HG02885 (cell line): ENCODE measurements around the gene POGZ.

Source experiments
- ATAC-seq: cut with Tn5 transposase; IDR thresholded peaks from one replicate; pipeline ENCODE4 v1.9.1; 2021; ENCODE audit warnings: mild to moderate bottlenecking; ENCODE audit not compliant: unreplicated experiment, poor library complexity

POGZ gene

DNA sequence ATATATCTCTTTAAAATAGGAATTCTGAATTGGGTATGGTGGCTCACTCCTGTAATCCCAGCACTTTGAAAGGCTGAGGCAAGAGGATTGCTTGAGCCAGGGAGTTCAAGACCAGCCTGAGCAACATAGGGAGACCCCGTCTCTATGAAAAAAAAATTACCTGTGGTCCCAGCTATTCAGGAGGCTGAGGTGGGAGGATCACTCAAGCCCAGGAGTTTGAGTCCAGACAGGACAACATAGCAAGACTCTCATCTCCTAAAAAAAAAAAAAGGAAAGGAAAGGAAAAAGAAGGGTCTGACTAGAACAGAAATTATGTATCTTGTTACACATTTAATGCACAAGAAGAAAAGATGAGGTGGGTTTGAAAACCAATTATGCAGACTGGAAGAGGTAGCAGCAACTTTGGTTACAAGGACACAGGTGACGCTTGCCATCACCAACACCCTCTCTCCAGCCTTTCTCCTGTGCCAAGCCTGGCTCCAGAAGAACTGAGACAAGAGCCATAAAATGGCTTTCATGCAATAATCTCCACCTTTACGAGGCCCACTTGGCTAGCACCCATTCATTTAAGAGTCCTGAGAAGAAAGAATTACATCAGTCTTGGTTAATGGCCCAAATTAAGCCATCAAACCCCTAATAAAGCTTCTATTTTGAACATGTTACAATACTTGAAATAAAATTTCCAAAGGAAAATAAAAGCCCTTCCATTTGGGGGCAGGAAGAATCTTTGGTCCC is 82.0 kb downstream of the POGZ start:
- ATAC-seq, result no peak

DNA sequence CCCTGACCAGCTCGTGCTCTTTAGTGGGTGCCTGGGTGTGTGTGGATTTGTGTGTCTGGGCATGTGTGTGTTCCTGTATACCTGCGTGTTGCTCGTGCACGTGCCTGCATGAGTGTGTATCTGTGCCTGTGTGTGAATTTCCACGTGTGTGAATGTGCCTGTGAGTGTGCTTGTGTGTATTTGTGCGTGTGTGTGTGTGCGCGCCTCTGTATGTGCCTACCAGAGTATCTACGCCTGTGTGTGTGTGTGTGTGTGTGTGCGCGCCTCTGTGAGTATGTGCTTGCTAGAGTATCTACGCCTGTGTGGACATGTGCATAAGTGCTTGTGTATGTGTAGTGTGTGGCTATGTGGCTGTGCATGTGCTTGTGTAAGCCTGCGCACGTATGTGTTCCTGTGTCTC is 86.1 kb downstream of the POGZ start:
- no peak for ATAC-seq

DNA sequence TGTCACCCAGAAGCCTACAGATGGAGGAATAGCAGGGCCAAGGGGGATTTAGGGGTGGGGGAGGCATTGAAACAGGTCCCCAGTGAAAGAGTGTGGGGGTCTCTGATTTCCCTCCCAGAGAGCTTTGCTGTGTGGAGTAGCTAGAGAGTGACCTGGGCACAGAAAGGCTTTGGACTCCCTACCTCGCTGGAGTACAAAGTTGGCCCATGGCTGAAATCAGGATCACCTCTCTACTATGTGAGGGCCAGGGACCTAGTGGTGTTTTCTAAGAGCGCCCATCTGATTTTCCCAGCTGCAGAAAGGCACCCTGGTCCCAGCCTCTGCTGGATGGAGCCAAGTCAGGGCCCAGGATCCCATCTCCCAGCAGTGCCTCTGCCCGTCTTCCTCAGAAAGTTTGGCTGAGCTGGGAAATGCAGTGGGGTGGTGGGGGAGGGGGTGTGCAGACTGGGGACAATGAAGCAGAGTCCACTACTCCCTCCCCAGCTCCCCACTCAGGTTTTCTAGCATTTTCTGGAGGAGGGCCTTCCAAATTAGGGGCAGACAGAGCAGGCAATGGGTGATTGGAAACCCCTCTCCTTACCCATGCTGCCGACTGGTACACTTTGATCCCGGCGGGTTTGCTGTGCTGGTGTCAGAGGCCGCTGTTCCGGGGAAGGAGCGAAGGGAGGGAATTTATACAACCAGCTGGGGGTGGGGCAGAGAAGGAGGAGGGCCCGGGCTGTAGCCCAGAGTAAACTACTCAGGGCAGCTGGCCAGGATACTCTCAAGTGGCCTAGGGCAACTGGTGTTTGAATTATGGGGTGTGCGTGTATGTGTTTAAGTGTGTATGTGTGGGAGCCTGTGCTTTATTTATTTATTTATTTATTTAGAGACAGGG is 87.0 kb downstream of the POGZ start, which contains the start of gene SELENBP1:
SELENBP1 (minus strand) TSS at position 648 of the 877 bp plus-strand sequence; CDS start at position 584, 64 bp downstream.
- ATAC-seq, result no peak

DNA sequence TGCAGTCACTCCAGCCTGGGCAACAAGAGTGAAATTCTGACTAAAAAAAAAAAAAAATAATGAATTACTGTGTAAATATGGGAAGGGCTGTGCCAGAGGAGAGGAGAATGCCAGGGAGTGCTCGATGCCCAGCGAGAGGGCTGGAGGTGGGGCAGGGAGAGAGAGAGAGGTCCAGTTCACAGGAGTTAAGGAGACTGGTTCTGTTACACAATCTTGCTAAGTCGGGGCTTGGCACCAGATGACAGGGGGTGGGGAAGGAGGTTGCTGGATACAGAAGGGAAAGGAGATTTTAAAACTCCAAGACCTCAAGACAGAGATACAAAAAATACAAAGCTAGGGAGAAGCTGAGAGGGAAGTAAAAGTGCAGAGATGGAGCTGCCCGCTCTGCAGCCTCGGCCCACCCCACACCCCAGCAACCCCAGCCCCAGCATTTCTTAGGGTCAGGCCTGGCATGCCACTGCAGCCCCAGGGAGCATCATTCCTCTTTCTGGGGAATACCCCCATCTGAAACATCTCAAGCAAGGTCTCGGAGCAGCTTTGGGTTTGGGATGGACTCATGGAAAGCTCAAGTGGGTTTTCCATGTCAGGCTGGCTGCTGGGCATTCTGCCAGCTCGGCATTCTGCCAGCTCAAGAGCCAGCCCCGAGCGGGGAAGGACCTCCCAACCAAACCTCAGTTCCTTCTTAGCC is 87.8 kb downstream of the POGZ start:
- ATAC-seq, result no peak

DNA sequence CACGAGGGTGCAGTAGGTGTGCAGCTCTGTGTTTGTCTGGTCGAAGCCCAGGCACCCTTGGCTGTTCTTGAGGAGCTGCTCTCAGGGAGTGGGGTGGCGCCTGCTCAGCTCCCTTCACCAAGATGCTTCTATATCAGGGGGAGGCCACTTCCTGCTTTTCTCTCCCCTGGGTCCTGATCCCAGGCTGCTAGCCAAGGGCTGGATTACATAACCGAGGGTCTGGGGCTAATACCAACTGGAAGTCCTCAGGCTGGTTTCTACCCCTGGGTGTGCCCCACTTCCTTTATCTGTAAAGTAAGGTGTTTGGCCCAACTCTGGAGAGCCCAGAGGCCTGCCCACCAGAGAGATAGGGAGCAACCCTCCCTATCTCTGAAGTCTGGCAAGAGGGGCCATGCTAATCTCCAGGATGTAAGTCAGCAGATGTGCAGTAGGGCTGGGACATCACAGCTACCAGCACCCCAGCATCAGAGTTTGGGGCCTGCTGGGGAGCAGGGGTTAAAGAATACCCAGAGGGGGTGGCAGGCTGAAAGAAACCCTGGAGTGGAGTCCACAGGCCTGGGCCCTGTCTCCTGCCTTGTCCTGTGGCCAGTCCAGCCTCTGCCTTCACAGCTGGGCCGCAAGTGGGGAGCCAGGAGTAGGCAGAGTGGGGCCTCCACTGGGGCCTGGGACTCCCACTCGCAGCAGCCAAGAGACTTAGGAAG is 88.9 kb downstream of the POGZ start:
- ATAC-seq, result no peak

DNA sequence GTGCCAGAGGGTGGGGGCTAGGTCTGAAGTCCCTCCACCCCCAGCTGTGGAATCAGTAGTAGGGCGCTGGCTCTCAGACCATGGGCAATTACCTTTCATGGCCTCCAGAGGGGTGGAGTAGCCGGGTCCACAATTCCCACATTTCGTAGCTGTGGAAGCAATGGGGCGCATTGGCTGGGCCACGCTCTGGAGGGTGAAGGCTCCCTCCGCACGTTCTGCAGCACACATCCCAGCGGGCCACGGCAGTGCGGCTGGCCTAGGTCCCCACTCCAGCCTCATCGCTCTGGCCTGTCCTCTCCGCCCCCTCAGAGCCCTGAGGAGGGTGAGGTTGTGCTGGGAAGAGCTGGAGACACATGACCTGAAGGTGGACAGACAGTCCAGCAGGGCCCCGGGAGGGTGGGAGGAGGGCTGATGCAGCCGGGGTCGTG is 89.7 kb downstream of the POGZ start:
- ATAC-seq, result no peak

DNA sequence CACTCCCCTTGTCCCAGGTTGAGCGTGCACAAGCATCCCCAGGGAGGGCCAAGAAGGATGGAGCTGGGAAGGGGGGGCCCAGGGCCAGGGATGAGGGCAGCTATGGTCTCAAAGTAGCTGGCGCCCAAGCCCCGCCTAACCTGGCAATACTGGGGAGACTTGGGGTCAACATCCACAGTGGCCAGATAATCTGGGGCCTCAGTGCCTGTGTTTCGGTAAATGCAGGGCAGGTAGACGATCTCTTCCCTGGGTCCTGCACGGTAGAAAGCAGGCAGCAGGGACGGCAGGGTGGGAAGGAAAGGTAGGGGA is 90.0 kb downstream of the POGZ start:
- ATAC-seq, result no peak

DNA sequence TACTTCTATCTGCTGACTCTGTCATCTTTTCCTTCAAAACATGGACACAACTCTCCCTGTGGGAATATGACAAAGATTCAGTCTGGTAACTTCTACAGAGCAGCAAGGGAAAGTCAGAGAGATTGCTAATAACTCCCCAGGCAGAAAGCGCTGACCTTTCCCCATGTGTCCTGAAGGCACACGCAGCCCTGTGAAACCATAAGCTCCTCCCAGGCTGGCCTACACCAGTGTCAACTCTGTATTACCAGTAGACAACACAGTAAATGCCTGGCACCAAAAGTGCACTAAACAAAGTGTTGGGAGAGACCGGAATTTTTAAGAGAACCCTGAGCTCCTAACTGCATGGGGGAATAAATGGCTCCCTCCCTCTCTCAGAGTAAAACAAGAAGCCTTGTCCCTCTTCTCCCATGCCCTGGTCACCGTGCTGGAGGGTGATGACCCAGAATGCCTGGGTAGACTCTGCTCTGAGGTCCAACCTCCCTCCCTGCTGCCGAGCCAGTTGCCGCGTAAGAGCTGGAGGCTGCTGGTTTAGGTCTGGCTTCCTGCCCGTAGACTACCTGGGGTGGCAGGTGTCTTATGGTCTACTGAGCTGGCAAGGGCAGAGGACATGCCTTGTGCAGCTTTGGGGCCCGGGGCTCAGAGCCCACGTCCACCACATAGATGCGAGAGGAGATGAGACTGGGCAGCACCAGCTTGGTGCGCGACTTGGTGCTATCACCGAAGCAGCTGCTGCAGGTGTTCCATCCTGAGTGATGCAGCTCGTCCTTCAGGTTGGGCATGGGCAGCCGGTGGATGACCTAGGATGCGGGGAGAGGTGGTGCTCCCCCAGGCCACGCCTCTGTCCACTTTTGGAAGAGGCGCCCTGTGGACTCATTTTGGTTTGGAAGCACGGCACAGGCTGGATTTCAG is 90.6 kb downstream of the POGZ start:
- no peak for ATAC-seq

DNA sequence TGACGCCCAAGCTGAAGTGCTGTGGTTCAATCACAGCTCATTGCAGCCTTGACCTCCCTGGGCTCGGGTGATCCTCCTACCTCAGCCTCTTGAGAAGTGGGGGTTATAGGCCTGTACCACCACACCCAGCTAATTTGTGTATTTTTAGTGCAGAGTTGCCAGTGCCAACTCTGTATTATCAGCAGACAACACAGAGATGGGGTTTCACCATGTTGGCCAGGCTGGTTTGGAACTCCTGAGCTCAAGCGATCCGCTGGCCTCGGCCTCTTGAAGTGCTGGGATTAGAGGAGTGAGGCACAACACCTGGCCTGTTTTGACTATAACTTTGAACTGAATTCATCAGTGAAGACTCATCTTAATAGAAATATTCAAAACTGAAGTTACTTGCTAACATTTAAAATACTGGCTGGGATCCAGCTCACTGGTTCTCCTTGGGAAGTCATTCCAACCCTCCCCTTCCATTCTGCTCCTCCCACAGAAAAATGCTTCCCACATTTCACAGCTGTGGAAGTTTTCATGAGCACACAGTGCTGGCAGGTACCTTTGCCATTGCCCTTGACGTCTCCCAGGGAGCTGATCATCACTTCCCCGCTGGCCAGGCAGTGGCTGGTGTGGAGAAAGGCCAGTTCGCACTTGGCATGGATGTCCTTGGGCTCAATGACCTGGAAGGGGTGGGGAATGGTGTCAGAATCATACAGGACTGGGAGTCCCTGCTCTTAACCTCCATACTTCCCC is 91.5 kb downstream of the POGZ start:
- ATAC-seq, result no peak

DNA sequence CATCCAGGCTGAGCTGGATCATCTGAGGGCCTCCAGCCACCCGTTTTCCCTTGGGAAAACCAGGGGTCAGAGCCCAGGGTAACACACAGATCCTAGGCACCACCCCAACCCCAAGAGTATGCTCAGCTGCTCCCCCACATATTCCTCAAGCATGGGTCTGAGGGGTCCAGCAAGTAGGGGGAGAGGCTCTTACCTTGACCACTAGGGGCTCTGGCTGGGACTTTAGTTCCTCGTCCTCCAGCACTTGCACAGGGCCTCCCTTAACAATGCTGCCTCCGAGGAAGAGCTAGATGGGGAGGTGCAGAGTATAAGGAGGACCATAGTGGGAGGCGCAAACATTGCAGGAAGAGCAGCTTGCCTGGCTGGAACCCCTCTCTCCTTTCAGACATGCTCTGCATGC is 94.3 kb downstream of the POGZ start:
- no peak for ATAC-seq

DNA sequence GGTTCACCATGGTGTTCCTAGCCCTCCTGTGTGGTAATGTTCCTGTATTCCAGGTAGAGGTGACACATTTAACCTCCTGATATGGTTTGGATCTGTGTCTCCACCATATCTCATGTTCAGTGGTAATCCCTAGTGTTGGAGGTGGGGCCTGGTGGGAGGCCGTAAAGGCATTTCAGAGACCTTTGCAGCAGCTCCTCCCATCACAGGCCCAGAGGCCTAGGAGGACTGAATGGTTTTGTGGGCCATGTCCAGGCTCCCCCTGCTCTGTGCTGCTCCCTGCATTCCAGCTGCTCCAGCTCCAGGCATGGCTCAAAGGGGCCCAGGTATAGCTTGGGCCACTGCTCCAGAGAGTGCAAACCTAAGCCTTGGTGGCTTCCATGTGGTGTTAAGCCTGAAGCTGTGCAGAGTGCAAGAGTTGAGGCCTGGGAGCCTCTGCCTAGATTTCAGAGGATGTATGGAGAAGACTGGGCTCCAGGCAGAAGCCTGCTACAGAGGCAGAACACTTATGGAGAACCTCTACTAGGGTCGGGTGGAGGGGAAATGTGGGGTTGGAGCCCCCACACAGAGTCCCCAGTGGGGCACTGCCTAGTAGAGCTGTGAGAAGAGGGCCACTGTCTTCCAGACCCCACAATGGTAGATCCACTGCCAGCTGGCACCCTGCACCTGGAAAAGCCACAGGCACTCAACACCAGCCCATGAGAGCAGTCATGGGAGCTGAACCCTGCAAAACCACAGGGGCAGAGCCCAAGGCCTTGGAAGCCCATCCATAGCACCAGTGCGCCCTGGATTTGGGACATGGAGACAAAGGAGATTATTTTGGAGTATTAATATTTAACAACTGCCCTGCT is 96.8 kb downstream of the POGZ start:
- ATAC-seq, result no peak

DNA sequence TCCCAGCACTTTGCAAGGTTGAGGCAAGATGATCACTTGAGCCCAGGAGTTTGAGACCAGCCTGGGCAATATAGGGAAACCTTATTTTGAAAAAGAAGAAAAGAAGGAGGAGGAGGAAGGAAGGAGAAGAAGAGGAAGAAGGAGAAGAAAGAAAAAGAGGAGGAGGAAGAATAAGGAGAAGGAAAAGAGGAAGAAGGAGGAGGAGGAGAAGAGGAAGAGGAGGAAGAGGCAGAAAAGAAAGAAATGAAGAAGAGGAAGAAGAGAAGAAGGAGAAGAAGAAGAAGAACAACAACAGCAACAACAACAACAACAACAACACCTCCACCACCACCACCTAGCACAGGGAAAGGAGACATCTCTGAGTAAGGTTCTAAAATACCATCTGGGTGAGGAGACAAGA is 97.4 kb downstream of the POGZ start:
- ATAC-seq, result no peak

DNA sequence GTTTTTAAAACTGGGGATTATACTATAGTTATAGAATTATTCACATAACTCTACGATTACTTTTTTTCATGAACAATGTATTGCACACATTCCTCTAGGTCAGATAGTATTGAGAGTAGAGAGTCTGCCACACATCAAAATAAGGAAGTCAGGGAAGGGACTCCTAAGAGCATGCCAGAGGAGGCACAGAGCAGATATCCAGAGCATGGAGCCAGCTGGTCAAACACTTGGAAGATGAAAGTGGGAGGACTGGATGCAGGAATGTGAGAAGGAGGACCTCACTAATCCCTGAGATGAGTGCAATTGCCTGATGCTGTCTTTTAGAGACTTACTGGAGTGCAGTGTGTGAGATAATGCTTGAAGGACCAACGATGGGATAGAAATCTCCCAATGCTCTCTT is 102.6 kb downstream of the POGZ start:
- ATAC-seq, result no peak
